Endothelial cell (in vitro differentiated cells): ENCODE measurements around the gene ABI3BP. TPM values are rescaled to one million over a fixed set of nuclear protein-coding genes. Genes with fewer than 3 reads are reported as not detected.

ENCODE experiments used
- DNase-seq: peaks from one replicate; pipeline ENCODE4 v3.0.0; 2021; ENCODE audit warnings: low spot score
- H3K27ac Mint-ChIP-seq: one replicate; pipeline ENCODE4 v1.8.0; 2021; ENCODE audit warnings: mixed read lengths, inconsistent platforms; ENCODE audit not compliant: unreplicated experiment
- H3K27me3 Mint-ChIP-seq: one replicate; pipeline ENCODE4 v1.8.0; 2021; ENCODE audit warnings: mild to moderate bottlenecking, moderate library complexity, mixed read lengths, inconsistent platforms; ENCODE audit not compliant: unreplicated experiment
- H3K36me3 Mint-ChIP-seq: one replicate; pipeline ENCODE4 v1.8.0; 2021; ENCODE audit warnings: mild to moderate bottlenecking, low read depth, mixed read lengths, inconsistent platforms; ENCODE audit not compliant: unreplicated experiment
- H3K4me1 Mint-ChIP-seq: one replicate; pipeline ENCODE4 v1.8.0; 2021; ENCODE audit warnings: mild to moderate bottlenecking, mixed read lengths, inconsistent platforms; ENCODE audit not compliant: unreplicated experiment
- H3K4me3 Mint-ChIP-seq: one replicate; pipeline ENCODE4 v1.8.0; 2021; ENCODE audit warnings: mild to moderate bottlenecking, mixed read lengths, inconsistent platforms; ENCODE audit not compliant: unreplicated experiment
- H3K9me3 Mint-ChIP-seq: one replicate; pipeline ENCODE4 v1.8.0; 2021; ENCODE audit warnings: mixed read lengths, inconsistent platforms; ENCODE audit not compliant: unreplicated experiment
- CTCF ChIP-seq: fragments of 200-600 bp; sonication (generic); IDR thresholded peaks from one replicate; pipeline ENCODE4 v1.5.0; 2021; ENCODE audit warnings: antibody characterized with exemption; ENCODE audit not compliant: unreplicated experiment
- total RNA-seq: library from RNA; stranded (reverse); fragmentation: NEBNext Ultra II Directional; extraction: Animal tissue kit (Norgen Biotek cat#: 25700); gene quantifications from one replicate; pipeline ENCODE4 v1.2.1, GENCODE V29; 2021; ENCODE audit not compliant: unreplicated experiment

Gene ABI3BP
- total RNA-seq, 1 donor from 2014 or later, result 0.26 TPM

GRCh38 chr3:100702980-100703345, 290.3 kb downstream of the ABI3BP start:
- Mint-ChIP-seq H3K4me1 (no peaks in the 10 kb centered on the region), H3K36me3 (no peaks in the 10 kb centered on the region), H3K27ac (no peak overlapping the region), H3K4me3 (no peak overlapping the region), H3K9me3 (no peaks in the 10 kb centered on the region), H3K27me3 (no peaks in the 10 kb centered on the region)
- DNase-seq, result no peak
- TF ChIP-seq CTCF, result no peak

GRCh38 chr3:100702082-100702979, 290.9 kb downstream of the ABI3BP start:
- no peak for DNase-seq
- Mint-ChIP-seq H3K4me1 (no peaks in the 10 kb centered on the region), H3K4me3 (no peak overlapping the region), H3K9me3 (no peaks in the 10 kb centered on the region), H3K36me3 (no peaks in the 10 kb centered on the region), H3K27ac (no peak overlapping the region), H3K27me3 (no peaks in the 10 kb centered on the region)
- no peak for TF ChIP-seq CTCF

- H3K27me3 Mint-ChIP-seq, result no peaks in the 10 kb centered on the region
- no peaks in the 10 kb centered on the region for H3K4me1 Mint-ChIP-seq
- no peak overlapping the region for H3K27ac Mint-ChIP-seq
- no peaks in the 10 kb centered on the region for H3K36me3 Mint-ChIP-seq
- no peak for DNase-seq
- H3K4me3 Mint-ChIP-seq, result no peak overlapping the region
- no peak for TF ChIP-seq CTCF
- no peaks in the 10 kb centered on the region for H3K9me3 Mint-ChIP-seq
Observed at GRCh38 chr3:100700708-100701107, 292.5 kb downstream of the ABI3BP start.
